ENCODE results near the gene NWD2. TPM values are rescaled to one million over a fixed set of nuclear protein-coding genes. Genes with fewer than 3 reads are reported as not detected.
A peak's percentile ranks its signal among the peaks of the same experiment; 100 is the strongest.

Gene NWD2
- polyA plus RNA-seq, 1 donor from 2014 or later: 0.06 TPM

DNA sequence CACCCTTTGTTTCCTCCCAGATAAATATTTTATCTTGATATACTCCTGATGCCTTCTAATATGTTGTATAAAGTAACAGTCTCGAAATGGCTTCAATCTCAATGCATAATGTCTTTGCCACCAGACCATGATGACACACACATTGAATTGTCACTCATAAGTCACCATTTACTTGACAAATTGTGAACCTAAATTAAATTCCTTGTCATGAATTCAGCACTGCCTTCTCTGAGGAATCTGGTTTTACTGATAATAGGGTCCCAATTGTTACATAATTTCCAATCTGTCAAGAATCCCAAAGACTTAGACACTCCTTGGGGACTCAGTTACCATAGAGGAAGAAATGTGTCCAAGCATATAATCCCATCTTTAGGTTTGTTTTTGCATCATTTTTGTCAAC, 82.3 kb downstream of the NWD2 start:
- H3K9me3 ChIP-seq (ENCODE audit: low read length): no peaks in the 10 kb centered on the region
- no peaks in the 10 kb centered on the region for H3K9me2 ChIP-seq (ENCODE audit: insufficient read depth, low read length)
- H3F3A ChIP-seq (ENCODE audit: insufficient read depth, low read length, poor library complexity, severe bottlenecking): peaks cover 6% of the 10 kb centered on the region
- H2AFZ ChIP-seq (ENCODE audit: low read depth, low read length): no peak overlapping the region
- H3K4me2 ChIP-seq (ENCODE audit: low read length): no peak overlapping the region
- no peaks in the 10 kb centered on the region for H3K36me3 ChIP-seq (ENCODE audit: insufficient read depth, low read length)
- no peaks in the 10 kb centered on the region for H3K27me3 ChIP-seq (ENCODE audit: insufficient read depth, low read depth, low read length)
- H3K4me3 ChIP-seq (ENCODE audit: low read length): peak overlapping the region; percentile 12
- H4K20me1 ChIP-seq (ENCODE audit: insufficient read depth): no peaks in the 10 kb centered on the region
- TF ChIP-seq CTCF (IDR thresholded peaks at IDR 0.05; ENCODE audit: poor library complexity, severe bottlenecking) (peak; percentile 16), EP300 (conservative IDR thresholded peaks at IDR 0.05; ENCODE audit: poor library complexity, severe bottlenecking) (peak; percentile 95), MXI1 (conservative IDR thresholded peaks at IDR 0.05; ENCODE audit: poor library complexity, severe bottlenecking) (no peak), POLR2AphosphoS5 (IDR thresholded peaks at IDR 0.05) (peak; percentile 56)
- TF ChIP-seq, protein P1, sequence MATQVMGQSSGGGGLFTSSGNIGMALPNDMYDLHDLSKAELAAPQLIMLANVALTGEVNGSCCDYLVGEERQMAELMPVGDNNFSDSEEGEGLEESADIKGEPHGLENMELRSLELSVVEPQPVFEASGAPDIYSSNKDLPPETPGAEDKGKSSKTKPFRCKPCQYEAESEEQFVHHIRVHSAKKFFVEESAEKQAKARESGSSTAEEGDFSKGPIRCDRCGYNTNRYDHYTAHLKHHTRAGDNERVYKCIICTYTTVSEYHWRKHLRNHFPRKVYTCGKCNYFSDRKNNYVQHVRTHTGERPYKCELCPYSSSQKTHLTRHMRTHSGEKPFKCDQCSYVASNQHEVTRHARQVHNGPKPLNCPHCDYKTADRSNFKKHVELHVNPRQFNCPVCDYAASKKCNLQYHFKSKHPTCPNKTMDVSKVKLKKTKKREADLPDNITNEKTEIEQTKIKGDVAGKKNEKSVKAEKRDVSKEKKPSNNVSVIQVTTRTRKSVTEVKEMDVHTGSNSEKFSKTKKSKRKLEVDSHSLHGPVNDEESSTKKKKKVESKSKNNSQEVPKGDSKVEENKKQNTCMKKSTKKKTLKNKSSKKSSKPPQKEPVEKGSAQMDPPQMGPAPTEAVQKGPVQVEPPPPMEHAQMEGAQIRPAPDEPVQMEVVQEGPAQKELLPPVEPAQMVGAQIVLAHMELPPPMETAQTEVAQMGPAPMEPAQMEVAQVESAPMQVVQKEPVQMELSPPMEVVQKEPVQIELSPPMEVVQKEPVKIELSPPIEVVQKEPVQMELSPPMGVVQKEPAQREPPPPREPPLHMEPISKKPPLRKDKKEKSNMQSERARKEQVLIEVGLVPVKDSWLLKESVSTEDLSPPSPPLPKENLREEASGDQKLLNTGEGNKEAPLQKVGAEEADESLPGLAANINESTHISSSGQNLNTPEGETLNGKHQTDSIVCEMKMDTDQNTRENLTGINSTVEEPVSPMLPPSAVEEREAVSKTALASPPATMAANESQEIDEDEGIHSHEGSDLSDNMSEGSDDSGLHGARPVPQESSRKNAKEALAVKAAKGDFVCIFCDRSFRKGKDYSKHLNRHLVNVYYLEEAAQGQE (IDR thresholded peaks at IDR 0.05; ENCODE audit: borderline replicate concordance): peak; percentile 66
- H3K27ac ChIP-seq (ENCODE audit: low read length): peak overlapping the region; percentile 49
- no peaks in the 10 kb centered on the region for H3K79me2 ChIP-seq (replicated peaks; ENCODE audit: insufficient read depth, low read length)
- H3K9ac ChIP-seq (ENCODE audit: low read length): no peak overlapping the region

- Histone ChIP-seq H3K9ac (ENCODE audit: low read length) (no peak overlapping the region), H3K9me2 (ENCODE audit: insufficient read depth, low read length) (no peaks in the 10 kb centered on the region), H2AFZ (ENCODE audit: low read depth, low read length) (no peak overlapping the region), H3F3A (ENCODE audit: insufficient read depth, low read length, poor library complexity, severe bottlenecking) (no peaks in the 10 kb centered on the region), H3K79me2 (replicated peaks; ENCODE audit: insufficient read depth, low read length) (no peaks in the 10 kb centered on the region), H3K27me3 (ENCODE audit: insufficient read depth, low read depth, low read length) (no peaks in the 10 kb centered on the region), H4K20me1 (ENCODE audit: insufficient read depth) (no peaks in the 10 kb centered on the region), H3K9me3 (ENCODE audit: low read length) (no peaks in the 10 kb centered on the region), H3K4me2 (ENCODE audit: low read length) (no peak overlapping the region), H3K4me3 (ENCODE audit: low read length) (no peak overlapping the region), H3K27ac (ENCODE audit: low read length) (no peak overlapping the region), H3K36me3 (ENCODE audit: insufficient read depth, low read length) (no peaks in the 10 kb centered on the region)
- TF ChIP-seq EP300 (conservative IDR thresholded peaks at IDR 0.05; ENCODE audit: poor library complexity, severe bottlenecking): no peak
- no peak for TF ChIP-seq TAF1 (IDR thresholded peaks at IDR 0.05; ENCODE audit: low read depth)
- TF ChIP-seq, protein P1 (IDR thresholded peaks at IDR 0.05; ENCODE audit: borderline replicate concordance): no peak
- no peak for TF ChIP-seq MXI1 (conservative IDR thresholded peaks at IDR 0.05; ENCODE audit: poor library complexity, severe bottlenecking)
- TF ChIP-seq POLR2AphosphoS5 (IDR thresholded peaks at IDR 0.05): no peak
- no peak for TF ChIP-seq CTCF (IDR thresholded peaks at IDR 0.05; ENCODE audit: poor library complexity, severe bottlenecking)
- TF ChIP-seq SMC3 (conservative IDR thresholded peaks at IDR 0.05; ENCODE audit: poor library complexity): no peak
- no peak for TF ChIP-seq RAD21 (conservative IDR thresholded peaks at IDR 0.05)
- no peak for TF ChIP-seq EZH2 (IDR thresholded peaks at IDR 0.05; ENCODE audit: borderline replicate concordance, insufficient read depth, low read length, poor library complexity, severe bottlenecking)
These were observed 94.4 kb downstream of the NWD2 start for GRCh38 chr4:37338972-37339371.
